ENCODE measurements around the gene TNK2. TPM values are rescaled to one million over a fixed set of nuclear protein-coding genes. Genes with fewer than 3 reads are reported as not detected.

Gene TNK2
- total and polyA plus RNA-seq, 2 donors (not counting 1 experiment from before 2014, with no cell fraction given), result 131 to 198 TPM

DNA sequence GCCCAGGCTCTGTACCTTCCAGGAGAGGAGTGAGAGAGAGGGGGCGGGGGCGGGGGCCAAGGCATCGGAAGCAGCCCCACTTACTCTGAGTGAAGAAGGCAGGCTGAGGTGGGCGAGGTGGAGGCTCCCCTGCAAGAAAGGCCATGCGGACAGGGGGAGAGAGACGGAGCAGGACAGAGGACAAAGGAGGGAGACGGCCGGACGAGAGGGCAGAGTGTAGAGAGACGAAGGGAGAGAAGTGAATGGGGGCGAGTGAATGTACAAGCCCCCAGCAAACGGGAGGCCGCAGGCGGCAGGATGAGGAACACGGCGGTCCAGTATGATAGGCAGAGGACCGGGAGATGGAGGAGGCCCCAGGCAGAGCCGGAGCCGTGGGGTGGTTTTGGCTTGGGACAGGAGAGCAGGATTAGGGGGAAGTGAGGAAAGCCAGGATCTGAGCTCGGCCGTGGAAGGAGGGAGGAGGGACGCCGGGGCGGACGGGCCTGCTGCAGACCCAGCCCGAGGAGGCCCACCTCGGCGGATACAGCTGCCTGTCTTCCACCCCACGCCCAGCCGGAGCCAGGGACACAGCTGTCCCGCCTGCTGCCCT, 38.8 kb downstream of the TNK2 start:
- Histone ChIP-seq H3K79me2 (ENCODE audit: control insufficient read depth, insufficient read depth, low read length) (peaks cover 3% of the 10 kb centered on the region), H3K4me1 (ENCODE audit: control insufficient read depth in 2 of 2, insufficient read depth in 2 of 2, low read length in 2 of 2) (no peaks in the 10 kb centered on the region), H3K27me3 (replicated peaks in 1 of 4; ENCODE audit: control extremely low read depth in 1 of 4, control insufficient read depth in 3 of 4, insufficient read depth in 4 of 4, low read length in 3 of 4) (no peaks in the 10 kb centered on the region), H4K20me1 (ENCODE audit: control insufficient read depth, insufficient read depth, low read length, poor library complexity, severe bottlenecking) (peaks cover 49% of the 10 kb centered on the region), H3K9me3 (ENCODE audit: control extremely low read depth in 1 of 3, control insufficient read depth in 2 of 3, insufficient read depth in 1 of 3, low read length in 2 of 3) (no peaks in the 10 kb centered on the region), H3K4me2 (replicated peaks; ENCODE audit: low read depth, low read length, poor library complexity, severe bottlenecking) (no peak overlapping the region), H3K27ac (ENCODE audit: low read length in 2 of 2) (no peak overlapping the region), H2AFZ (ENCODE audit: insufficient read depth, low read depth, low read length, poor library complexity, severe bottlenecking) (no peak overlapping the region), H3K9ac (ENCODE audit: low read length) (no peak overlapping the region), H3K36me3 (replicated peaks in 1 of 2; ENCODE audit: control extremely low read depth in 1 of 2, control insufficient read depth in 1 of 2, extremely low read depth in 1 of 2, insufficient read depth in 2 of 2, low read length in 1 of 2) (peaks cover 0 to 50% of the 10 kb centered on the region in 2 experiments), H3K4me3 (ENCODE audit: control extremely low read depth in 1 of 5, extremely low read depth in 1 of 5, insufficient read depth in 1 of 5, low read depth in 2 of 5, low read length in 4 of 5) (no peak overlapping the region)
- no peak overlapping the region for H3K27ac Mint-ChIP-seq
- no peaks in the 10 kb centered on the region for H3K27me3 Mint-ChIP-seq
- no peak for TF ChIP-seq EZH2 (IDR thresholded peaks at IDR 0.05; ENCODE audit: borderline replicate concordance, insufficient read depth, low read depth, low read length, poor library complexity, severe bottlenecking)
- TF ChIP-seq, protein P1, sequence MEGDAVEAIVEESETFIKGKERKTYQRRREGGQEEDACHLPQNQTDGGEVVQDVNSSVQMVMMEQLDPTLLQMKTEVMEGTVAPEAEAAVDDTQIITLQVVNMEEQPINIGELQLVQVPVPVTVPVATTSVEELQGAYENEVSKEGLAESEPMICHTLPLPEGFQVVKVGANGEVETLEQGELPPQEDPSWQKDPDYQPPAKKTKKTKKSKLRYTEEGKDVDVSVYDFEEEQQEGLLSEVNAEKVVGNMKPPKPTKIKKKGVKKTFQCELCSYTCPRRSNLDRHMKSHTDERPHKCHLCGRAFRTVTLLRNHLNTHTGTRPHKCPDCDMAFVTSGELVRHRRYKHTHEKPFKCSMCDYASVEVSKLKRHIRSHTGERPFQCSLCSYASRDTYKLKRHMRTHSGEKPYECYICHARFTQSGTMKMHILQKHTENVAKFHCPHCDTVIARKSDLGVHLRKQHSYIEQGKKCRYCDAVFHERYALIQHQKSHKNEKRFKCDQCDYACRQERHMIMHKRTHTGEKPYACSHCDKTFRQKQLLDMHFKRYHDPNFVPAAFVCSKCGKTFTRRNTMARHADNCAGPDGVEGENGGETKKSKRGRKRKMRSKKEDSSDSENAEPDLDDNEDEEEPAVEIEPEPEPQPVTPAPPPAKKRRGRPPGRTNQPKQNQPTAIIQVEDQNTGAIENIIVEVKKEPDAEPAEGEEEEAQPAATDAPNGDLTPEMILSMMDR (IDR thresholded peaks at IDR 0.05), result no peak
- DNase-seq (no peak), ATAC-seq (ENCODE audit: low read depth) (no peak)
- WGBS (ENCODE audit: insufficient coverage), result 98% methylated on average over 29 of the region's 31 CpGs
- peaks cover under 1% of the 10 kb centered on the region for H3K4me1 Mint-ChIP-seq
- H3K4me3 Mint-ChIP-seq, result no peak overlapping the region
- ChIA-PET POLR2A (no interaction called here), CTCF (interaction anchor here (2.2 kb wide), 1 partner anchor 24 kb away, joined by 6 read pairs; no protein-coding TSS in a partner anchor)
- H3K9me3 Mint-ChIP-seq (ENCODE audit: insufficient read depth), result no peaks in the 10 kb centered on the region
- intact Hi-C loops (cut with micrococcal nuclease), result no loop called here

- H3K9ac ChIP-seq (ENCODE audit: low read length), result no peak overlapping the region
These were observed 39.4 kb downstream of the TNK2 start for GRCh38 chr3:195868866-195869412.

More at GRCh38 chr3:195868866-195869412, 39.4 kb downstream of the TNK2 start:
- WGBS (ENCODE audit: insufficient coverage), result 95% methylated on average over 23 of the region's 30 CpGs
- ChIA-PET POLR2A (no interaction called here), CTCF (interaction anchor here (2.2 kb wide), 1 partner anchor 25 kb away, joined by 6 read pairs; no protein-coding TSS in a partner anchor)
- DNase-seq (no peak), ATAC-seq (ENCODE audit: low read depth) (no peak)
- intact Hi-C loops (cut with micrococcal nuclease), result no loop called here
- Mint-ChIP-seq H3K4me3 (no peak overlapping the region), H3K9me3 (ENCODE audit: insufficient read depth) (no peaks in the 10 kb centered on the region), H3K27ac (no peak overlapping the region), H3K27me3 (no peaks in the 10 kb centered on the region), H3K4me1 (peaks cover 3% of the 10 kb centered on the region)
- Histone ChIP-seq H3K27ac (ENCODE audit: low read length in 2 of 2) (no peak overlapping the region), H2AFZ (ENCODE audit: insufficient read depth, low read depth, low read length, poor library complexity, severe bottlenecking) (no peak overlapping the region), H4K20me1 (ENCODE audit: control insufficient read depth, insufficient read depth, low read length, poor library complexity, severe bottlenecking) (peaks cover 43% of the 10 kb centered on the region), H3K9me3 (ENCODE audit: control extremely low read depth in 1 of 3, control insufficient read depth in 2 of 3, insufficient read depth in 1 of 3, low read length in 2 of 3) (no peaks in the 10 kb centered on the region), H3K4me1 (ENCODE audit: control insufficient read depth in 2 of 2, insufficient read depth in 2 of 2, low read length in 2 of 2) (no peaks in the 10 kb centered on the region), H3K36me3 (replicated peaks in 1 of 2; ENCODE audit: control extremely low read depth in 1 of 2, control insufficient read depth in 1 of 2, extremely low read depth in 1 of 2, insufficient read depth in 2 of 2, low read length in 1 of 2) (peaks cover 0 to 52% of the 10 kb centered on the region in 2 experiments), H3K79me2 (ENCODE audit: control insufficient read depth, insufficient read depth, low read length) (peaks cover 3% of the 10 kb centered on the region), H3K27me3 (replicated peaks in 1 of 4; ENCODE audit: control extremely low read depth in 1 of 4, control insufficient read depth in 3 of 4, insufficient read depth in 4 of 4, low read length in 3 of 4) (no peaks in the 10 kb centered on the region), H3K4me3 (ENCODE audit: control extremely low read depth in 1 of 5, extremely low read depth in 1 of 5, insufficient read depth in 1 of 5, low read depth in 2 of 5, low read length in 4 of 5) (no peak overlapping the region), H3K4me2 (replicated peaks; ENCODE audit: low read depth, low read length, poor library complexity, severe bottlenecking) (no peak overlapping the region)
- TF ChIP-seq, protein P1 (IDR thresholded peaks at IDR 0.05), result no peak
- TF ChIP-seq EZH2 (IDR thresholded peaks at IDR 0.05; ENCODE audit: borderline replicate concordance, insufficient read depth, low read depth, low read length, poor library complexity, severe bottlenecking), result no peak
